Heart left ventricle (tissue), 16 donors: Measurements from ENCODE around the gene RND1. TPM values are rescaled to one million over a fixed set of nuclear protein-coding genes. Genes with fewer than 3 reads are reported as not detected.

Experiments
- ATAC-seq, 4 donors: fragments of 200-7000 bp; cut with Tn5 transposase; one replicate each; pipeline ENCODE4 v1.9.1; 2020 to 2022; ENCODE audit warnings: moderate library complexity in 4 of 4, mild to moderate bottlenecking in 3 of 4, moderate number of reproducible peaks in 1 of 4
- DNase-seq, 5 donors: peaks; one replicate each; pipeline ENCODE4 v3.0.0-alpha.2; 2020
- H3K27ac ChIP-seq, 12 donors: fragments of 200-600 bp; sonication (generic) in 4 of 12; one replicate each; pipeline versions ENCODE4 v1.5.0 to v1.8.0; 2016 to 2022; ENCODE audit warnings: mild to moderate bottlenecking in 2 of 12
- H3K27me3 ChIP-seq, 9 donors: fragments of 200-600 bp; sonication (generic) in 2 of 9; one replicate each; pipeline versions ENCODE4 v1.5.1 to v1.8.0; 2016 to 2022; ENCODE audit warnings: mild to moderate bottlenecking in 3 of 9
- H3K36me3 ChIP-seq, 9 donors: fragments of 200-600 bp; sonication (generic) in 2 of 9; one replicate each; pipeline versions ENCODE4 v1.5.0 to v1.8.0; 2018 to 2022; ENCODE audit warnings: mild to moderate bottlenecking in 2 of 9
- H3K4me1 ChIP-seq, 12 donors: fragments of 200-600 bp; sonication (generic) in 4 of 12; one replicate each; pipeline versions ENCODE4 v1.5.0 to v1.8.0; 2016 to 2022; ENCODE audit warnings: mild to moderate bottlenecking in 3 of 12
- H3K4me3 ChIP-seq, 12 donors: fragments of 200-600 bp; sonication (generic) in 4 of 12; one replicate each; pipeline versions ENCODE4 v1.5.0 to v1.8.0; 2017 to 2022; ENCODE audit warnings: mild to moderate bottlenecking in 9 of 12, moderate library complexity in 4 of 12
- H3K9me3 ChIP-seq, 12 donors: fragments of 200-600 bp; sonication (generic) in 4 of 12; one replicate each; pipeline versions ENCODE4 v1.5.0 to v1.8.0; 2016 to 2022; ENCODE audit warnings: mild to moderate bottlenecking in 1 of 12
- CTCF ChIP-seq, 12 donors: fragments of 200-600 bp; sonication (generic) in 4 of 12; IDR thresholded peaks; one replicate each; pipeline versions ENCODE4 v1.5.0 to v1.8.0; 2018 to 2022; ENCODE audit warnings: antibody characterized with exemption in 12 of 12, mild to moderate bottlenecking in 5 of 12
- POLR2A ChIP-seq, 2 donors: fragments of 450-650 bp; IDR thresholded peaks; one replicate each; pipeline ENCODE4 v1.6.1; 2017; ENCODE audit warnings: antibody characterized with exemption in 2 of 2, mild to moderate bottlenecking in 2 of 2, moderate library complexity in 2 of 2
- WGBS, 4 donors: extraction: QIAGEN DNeasy Blood & Tissue Kit in 2 of 4; methylation state at CpG; one replicate each; pipeline versions ENCODE4 v1.1.5 to v1.1.7; 2013 to 2018; 5-methylcytosine and 5-hydroxymethylcytosine counted together
- intact Hi-C, 10 donors: fragments of 100-400 bp; cut with DNase I; formaldehyde crosslinking; loops; one replicate each; pipeline versions ENCODE4 v1.11.1 to v1.14.2; 2022
- polyA plus RNA-seq, 2 donors: library from polyadenylated mRNA; stranded (reverse); fragments of 200-250 nt; gene quantifications; one replicate each; pipeline ENCODE4 v1.2.3, GENCODE V29; 2013
- total RNA-seq, 9 donors: library from RNA; depleted of rRNA in 2 of 9; stranded (reverse); fragments of >200 nt in 2 of 9; fragmentation: NEBNext Ultra II Directional in 3 of 9; extraction: Animal tissue kit (Norgen Biotek cat#: 25700) in 3 of 9; gene quantifications; one replicate each; pipeline versions ENCODE4 v1.1.0 to v1.2.4, GENCODE V29; 2016 to 2023
- donor health status: ischemic (EF 13 %, LVEDD 7.1; RV severe dilation, severe dysfunction).
- donor health status: healthy with polysubstance abuse.
- donor health status: DM: no; HTN: yes; CAD: no.
- donor health status: DM: no; HTN: no; CAD: no.
- donor health status: ischemic (EF 25% LVEDD 6.9; RV normal size, moderate dysfunction).
- donor health status: ischemic (EF 25% LVEDD 5.7; RV mildly dilated, moderate dysfunction).
- donor health status: healthy.
- donor health status: DM: yes; HTN: yes; CAD: no.
- donor health status: ischemic (EF 35%, LVEDD 5.7; RV mildly dilated, moderate dysfunction).
- donor health status: nonischemic (EF 11% LVEDD 7.7; RV severe dilation, severe dysfunction).
- donor health status: DM: yes; HTN: yes; CAD: no.
- donor health status: PGD.
- donor health status: ischemic (EF 29% LVEDD 5.4; RV normal size, mild dysfunction).
- donor health status: nonischemic (EF 23%, LVEDD 6.1; RV moderate dilation, normal function).

Gene RND1
- total and polyA plus RNA-seq, 11 donors = 0.35 to 1.5 (median 0.60) TPM; not detected in 2

- peaks cover 2 to 40% (median 28%) of the 10 kb centered on the region in 12 donors for H3K4me1 ChIP-seq
- intact Hi-C loops = no loop called here
- WGBS, 4 donors = 91 to 95% (median 94%) methylated on average over 3 of the region's 3 CpGs
Measured at GRCh38 chr12:48816143-48816854, 49.4 kb downstream of the RND1 start.

GRCh38 chr12:48815126-48816110 lies 50.3 kb downstream of the RND1 start:
- Histone ChIP-seq H3K36me3 (no peaks in the 10 kb centered on the region), H3K9me3 (no peaks in the 10 kb centered on the region), H3K27me3 (peaks cover 0 to 11% (median 0%) of the 10 kb centered on the region in 9 donors), H3K27ac (peak overlapping the region; percentile 65 to 92 (median 86)), H3K4me3 (peak overlapping the region; percentile 62 to 89 (median 70)), H3K4me1 (peaks cover 2 to 46% (median 29%) of the 10 kb centered on the region in 12 donors)
- intact Hi-C loops = loop anchor here in 1 of 10 donors (2.0 kb wide), 1 partner anchor 37 kb away; the partner anchor contains the start of gene DDX23
- TF ChIP-seq POLR2A (IDR thresholded peaks at IDR 0.05) (peak in 1 of 2 donors; percentile 24), CTCF (IDR thresholded peaks at IDR 0.05) (no peak)
- WGBS, 4 donors = 1% methylated on average over 41 to 54 of the region's 54 CpGs
- ATAC-seq = peak; percentile 69 to 84 (median 80)
- DNase-seq = peak; percentile 79 to 85 (median 83)

More at GRCh38 chr12:48816143-48816854, 49.4 kb downstream of the RND1 start:
- Histone ChIP-seq H3K4me3 (peak overlapping the region in 9 of 12 donors; percentile 63 to 89 (median 72)), H3K27me3 (peaks cover 0 to 11% (median 0%) of the 10 kb centered on the region in 9 donors), H3K36me3 (no peaks in the 10 kb centered on the region), H3K27ac (peak overlapping the region in 5 of 12 donors; percentile 78 to 92 (median 89)), H3K9me3 (no peaks in the 10 kb centered on the region)
- no peak for TF ChIP-seq CTCF (IDR thresholded peaks at IDR 0.05)
- TF ChIP-seq POLR2A (IDR thresholded peaks at IDR 0.05) = no peak
- no peak for ATAC-seq
- no peak for DNase-seq

GRCh38 chr12:48814262-48815125 lies 51.2 kb downstream of the RND1 start:
- ATAC-seq (peak; percentile 59 to 87 (median 84)), DNase-seq (peak; percentile 80 to 94 (median 84))
- Histone ChIP-seq H3K4me1 (peaks cover 2 to 46% (median 29%) of the 10 kb centered on the region in 12 donors), H3K27ac (peak overlapping the region; percentile 65 to 92 (median 86)), H3K4me3 (peak overlapping the region; percentile 62 to 89 (median 70)), H3K9me3 (no peaks in the 10 kb centered on the region), H3K36me3 (no peaks in the 10 kb centered on the region), H3K27me3 (peaks cover 0 to 11% (median 0%) of the 10 kb centered on the region in 9 donors)
- peak in 1 of 2 donors; percentile 54 for TF ChIP-seq POLR2A (IDR thresholded peaks at IDR 0.05)
- TF ChIP-seq CTCF (IDR thresholded peaks at IDR 0.05) = peak; percentile 95 to 100 (median 99)
- WGBS, 4 donors = 1 to 5% (median 1%) methylated on average over 21 to 70 of the region's 70 CpGs
- intact Hi-C loops = loop anchor here in 1 of 10 donors (2.0 kb wide), 1 partner anchor 38 kb away; the partner anchor contains the start of gene DDX23
